ENCODE measurements around the gene AJAP1. TPM values are rescaled to one million over a fixed set of nuclear protein-coding genes. Genes with fewer than 3 reads are reported as not detected.

The AJAP1 gene
- total RNA-seq, 4 donors from 2014 or later = 0.19 to 0.65 (median 0.22) TPM; not detected in 1

- TF ChIP-seq CTCF (IDR thresholded peaks at IDR 0.05; ENCODE audit: low read depth) = no peak
Measured at GRCh38 chr1:4778056-4778455, 123.6 kb downstream of the AJAP1 start.

- TF ChIP-seq CTCF (IDR thresholded peaks at IDR 0.05; ENCODE audit: low read depth) = no peak
Measured at GRCh38 chr1:4781646-4782045, 127.2 kb downstream of the AJAP1 start.

GRCh38 chr1:4784761-4785160, 130.4 kb downstream of the AJAP1 start:
- TF ChIP-seq CTCF (IDR thresholded peaks at IDR 0.05; ENCODE audit: low read depth) = no peak

- TF ChIP-seq CTCF (IDR thresholded peaks at IDR 0.05; ENCODE audit: low read depth) = no peak
Measured at GRCh38 chr1:4786055-4786454, 131.6 kb downstream of the AJAP1 start.

GRCh38 chr1:4787551-4787950, 133.1 kb downstream of the AJAP1 start:
- no peak for TF ChIP-seq CTCF (IDR thresholded peaks at IDR 0.05; ENCODE audit: low read depth)

GRCh38 chr1:4792565-4792964, 138.2 kb downstream of the AJAP1 start:
- no peak for TF ChIP-seq CTCF (IDR thresholded peaks at IDR 0.05; ENCODE audit: low read depth)

- no peak for TF ChIP-seq CTCF (IDR thresholded peaks at IDR 0.05; ENCODE audit: low read depth)
Measured at GRCh38 chr1:4794020-4794780, 139.8 kb downstream of the AJAP1 start.
